Chondrocyte (in vitro differentiated cells): ENCODE measurements around the gene CUEDC1. TPM values are rescaled to one million over a fixed set of nuclear protein-coding genes. Genes with fewer than 3 reads are reported as not detected.

Experiments
- DNase-seq: peaks from one replicate; pipeline ENCODE4 v3.0.0; 2021; ENCODE audit warnings: mixed read lengths, low spot score
- H3K27ac Mint-ChIP-seq: one replicate; pipeline ENCODE4 v1.8.0; 2021; ENCODE audit warnings: mild to moderate bottlenecking, moderate library complexity, mixed read lengths; ENCODE audit not compliant: unreplicated experiment
- H3K27me3 Mint-ChIP-seq: 2 replicates; pipeline ENCODE4 v1.8.0; 2021; ENCODE audit warnings: low read depth, mixed read lengths
- H3K36me3 Mint-ChIP-seq: 2 replicates; pipeline ENCODE4 v1.8.0; 2021; ENCODE audit warnings: low read depth, mixed read lengths
- H3K4me1 Mint-ChIP-seq: 2 replicates; pipeline ENCODE4 v1.8.0; 2021; ENCODE audit warnings: low read depth, mild to moderate bottlenecking, mixed read lengths
- H3K4me3 Mint-ChIP-seq: one replicate; pipeline ENCODE4 v1.8.0; 2021; ENCODE audit warnings: mild to moderate bottlenecking, moderate library complexity, mixed read lengths; ENCODE audit not compliant: unreplicated experiment
- H3K9me3 Mint-ChIP-seq: 2 replicates; pipeline ENCODE4 v1.8.0; 2021; ENCODE audit warnings: low read depth, mixed read lengths
- CTCF ChIP-seq: fragments of 200-600 bp; sonication (generic); IDR thresholded peaks from 2 replicates; pipeline ENCODE4 v1.5.0; 2021; ENCODE audit warnings: antibody characterized with exemption, mild to moderate bottlenecking, moderate library complexity
- total RNA-seq: library from RNA; stranded (reverse); gene quantifications from 3 replicates; pipeline ENCODE4 v1.2.1, GENCODE V29; 2021

The CUEDC1 gene
- total RNA-seq, 1 donor from 2014 or later = 41.9 TPM

- Mint-ChIP-seq H3K9me3 (no peaks in the 10 kb centered on the region), H3K36me3 (peaks cover 2% of the 10 kb centered on the region), H3K4me3 (no peak overlapping the region), H3K27me3 (no peaks in the 10 kb centered on the region), H3K27ac (peak overlapping the region; percentile 12), H3K4me1 (peaks cover 72% of the 10 kb centered on the region)
- DNase-seq = no peak
- TF ChIP-seq CTCF = no peak
These were observed 38.0 kb downstream of the CUEDC1 start for GRCh38 chr17:57916925-57917858.

GRCh38 chr17:57915985-57916757 lies 39.0 kb downstream of the CUEDC1 start:
- no peaks in the 10 kb centered on the region for H3K9me3 Mint-ChIP-seq

GRCh38 chr17:57915544-57915943 lies 39.7 kb downstream of the CUEDC1 start:
- DNase-seq = no peak
- peak overlapping the region; percentile 5 for H3K27ac Mint-ChIP-seq
- H3K4me3 Mint-ChIP-seq = no peak overlapping the region
- TF ChIP-seq CTCF = no peak
- H3K4me1 Mint-ChIP-seq = peaks cover 61% of the 10 kb centered on the region
- H3K36me3 Mint-ChIP-seq = no peaks in the 10 kb centered on the region
- H3K9me3 Mint-ChIP-seq = no peaks in the 10 kb centered on the region
- H3K27me3 Mint-ChIP-seq = no peaks in the 10 kb centered on the region

More at GRCh38 chr17:57915985-57916757, 39.0 kb downstream of the CUEDC1 start:
- H3K4me1 Mint-ChIP-seq = peaks cover 68% of the 10 kb centered on the region
- peaks cover 2% of the 10 kb centered on the region for H3K36me3 Mint-ChIP-seq
- no peak for TF ChIP-seq CTCF
- peak overlapping the region; percentile 5 for H3K27ac Mint-ChIP-seq
- H3K27me3 Mint-ChIP-seq = no peaks in the 10 kb centered on the region
- DNase-seq = no peak
- no peak overlapping the region for H3K4me3 Mint-ChIP-seq

GRCh38 chr17:57914273-57915142 lies 40.7 kb downstream of the CUEDC1 start:
- Mint-ChIP-seq H3K27me3 (no peaks in the 10 kb centered on the region), H3K27ac (no peak overlapping the region), H3K36me3 (no peaks in the 10 kb centered on the region), H3K4me3 (no peak overlapping the region), H3K9me3 (no peaks in the 10 kb centered on the region), H3K4me1 (peaks cover 57% of the 10 kb centered on the region)
- no peak for TF ChIP-seq CTCF
- no peak for DNase-seq
